K562 (cell line): ENCODE data around the gene SHISA6. TPM values are rescaled to one million over a fixed set of nuclear protein-coding genes. Genes with fewer than 3 reads are reported as not detected.

Experiments
- ATAC-seq: fragments of 200-7000 bp; cut with Tn5 transposase; 3 replicates; pipeline ENCODE4 v1.9.1; 2020; ENCODE audit warnings: moderate library complexity
- BruUV-seq: library from RNA; stranded (reverse); fragments of 400-500 nt; replicated peaks from 2 replicates; lab custom pipeline; 2021; lab: Mats Ljungman, UMichigan
- CTCF ChIA-PET: fragments of 300-600 bp; formaldehyde crosslinking; extraction: SDS; loops from one replicate; lab custom pipeline; 2021; ENCODE audit warnings: low intra/inter-chr PET ratio; lab: Yijun Ruan, JAX
- POLR2A ChIA-PET: fragments of 300-600, 350-650 bp; sonication (Branson Sonifier 250); formaldehyde crosslinking; extraction: SDS; loops from one replicate; lab custom pipeline; 2021; ENCODE audit warnings: antibody characterized with exemption, inconsistent platforms; lab: Yijun Ruan, JAX
- DNase-seq, 4 experiments: peaks; one replicate each; pipeline versions ENCODE4 v3.0.0 to v3.0.0-alpha.2; 2011 to 2018; ENCODE audit warnings: low spot score in 3 of 4, mixed read lengths in 3 of 4; ENCODE audit errors: extremely low read depth in 1 of 4
- FAIRE-seq: peaks from 2 replicates; lab custom pipeline; 2011; peaks lifted over from hg19 to GRCh38; lab: Jason Lieb, UNC
- H2AFZ ChIP-seq: 2 replicates; pipeline ENCODE4 v1.6.0; 2011; ENCODE audit warnings: low read depth, low read length, control low read depth, inconsistent platforms
- H3K27ac ChIP-seq: fragments of 200-600 bp; 3 replicates; pipeline ENCODE4 v1.8.0; 2011; ENCODE audit warnings: low read depth, mild to moderate bottlenecking, control low read depth, inconsistent platforms, low read length, moderate library complexity, mixed read lengths; ENCODE audit errors: extremely low read depth
- H3K27me3 ChIP-seq, 2 experiments: fragments of 300-600 bp in 1 of 2; 2 replicates in 1 of 2; 3 replicates in 1 of 2; pipeline versions ENCODE4 v1.6.0 to v1.8.0; 2011; ENCODE audit warnings: inconsistent platforms in 2 of 2, low read length in 2 of 2, mild to moderate bottlenecking in 1 of 2, mixed read lengths in 1 of 2, moderate library complexity in 1 of 2; ENCODE audit not compliant: control insufficient read depth in 2 of 2, insufficient read depth in 2 of 2
- H3K36me3 ChIP-seq: fragments of 300-600 bp; 3 replicates; pipeline ENCODE4 v1.8.0; 2011; ENCODE audit warnings: mild to moderate bottlenecking, low read length, inconsistent platforms; ENCODE audit not compliant: control insufficient read depth, insufficient read depth
- H3K4me1 ChIP-seq, 2 experiments: fragments of 200-600 bp in 1 of 2; replicated peaks in 1 of 2; 2 replicates in 1 of 2; 3 replicates in 1 of 2; pipeline versions ENCODE4 v1.5.1 to v1.8.0; 2011; ENCODE audit warnings: inconsistent platforms in 2 of 2, low read length in 2 of 2, mild to moderate bottlenecking in 1 of 2, mixed read lengths in 1 of 2, moderate library complexity in 1 of 2; ENCODE audit not compliant: control insufficient read depth in 2 of 2, insufficient read depth in 2 of 2
- H3K4me2 ChIP-seq: 2 replicates; pipeline ENCODE4 v1.6.1; 2011; ENCODE audit warnings: low read length, control low read depth, inconsistent platforms, mixed read lengths; ENCODE audit not compliant: insufficient read depth
- H3K4me3 ChIP-seq: fragments of 200-600 bp; sonication (generic), shearing (Covaris generic); 2 replicates; pipeline ENCODE4 v1.5.1; 2016; ENCODE audit warnings: control low read depth, inconsistent platforms
- H3K79me2 ChIP-seq: fragments of 200-600 bp; 3 replicates; pipeline ENCODE4 v1.8.0; 2011; ENCODE audit warnings: low read length, inconsistent platforms; ENCODE audit not compliant: control insufficient read depth, insufficient read depth
- H3K9ac ChIP-seq, 2 experiments: 2 replicates each; pipeline versions ENCODE4 v1.6.0 to v1.6.1; 2011; ENCODE audit warnings: low read depth in 2 of 2, low read length in 2 of 2, control low read depth in 1 of 2, inconsistent platforms in 1 of 2, mild to moderate bottlenecking in 1 of 2, mixed read lengths in 1 of 2; ENCODE audit not compliant: insufficient read depth in 1 of 2
- H3K9me1 ChIP-seq: one replicate; pipeline ENCODE4 v1.6.0; 2011; ENCODE audit warnings: inconsistent platforms, mild to moderate bottlenecking, low read length, moderate library complexity; ENCODE audit not compliant: control insufficient read depth, insufficient read depth
- H3K9me3 ChIP-seq: replicated peaks from 2 replicates; pipeline ENCODE4 v1.5.1; 2011; ENCODE audit warnings: low read depth, low read length, inconsistent platforms; ENCODE audit not compliant: control insufficient read depth, insufficient read depth
- H4K20me1 ChIP-seq: replicated peaks from 2 replicates; pipeline ENCODE4 v1.6.1; 2011; ENCODE audit warnings: low read length, inconsistent platforms, mixed read lengths; ENCODE audit not compliant: control insufficient read depth, insufficient read depth
- ATF4 ChIP-seq: fragments of 450-650 bp; formaldehyde crosslinking; IDR thresholded peaks from 2 replicates; pipeline ENCODE4 v1.4.0; 2022; ENCODE audit warnings: mild to moderate bottlenecking, moderate library complexity
- COPS2 ChIP-seq: fragments of 450-650 bp; conservative IDR thresholded peaks from 2 replicates; pipeline ENCODE4 v1.6.1; 2016; ENCODE audit warnings: mild to moderate bottlenecking, moderate library complexity
- ETV5 ChIP-seq: sonication (generic); formaldehyde crosslinking; IDR thresholded peaks from 2 replicates; pipeline ENCODE4 v1.4.0; 2020; ENCODE audit warnings: low read depth, mild to moderate bottlenecking, missing genetic modification reagents
- HDGF ChIP-seq: fragments of 450-650 bp; IDR thresholded peaks from 2 replicates; pipeline ENCODE4 v1.6.1; 2016
- HNRNPUL1 ChIP-seq: fragments of 200-400 bp; formaldehyde crosslinking; IDR thresholded peaks from 2 replicates; pipeline ENCODE4 v1.6.1; 2017; ENCODE audit warnings: low read length
- KLF16 ChIP-seq: IDR thresholded peaks from 2 replicates; pipeline ENCODE4 v1.6.1; 2016; ENCODE audit warnings: antibody characterized with exemption
- PHF21A ChIP-seq: fragments of 450-650 bp; IDR thresholded peaks from 2 replicates; pipeline ENCODE4 v1.6.1; 2017; ENCODE audit warnings: low read depth, borderline replicate concordance
- RBM22 ChIP-seq: fragments of 200-400 bp; formaldehyde crosslinking; IDR thresholded peaks from 2 replicates; pipeline ENCODE4 v1.6.1; 2018; ENCODE audit warnings: low read length, low read depth; ENCODE audit not compliant: poor library complexity, severe bottlenecking
- TSHZ1 ChIP-seq: fragments of 250-450 bp; sonication (Bioruptor Pico); IDR thresholded peaks from 2 replicates; pipeline ENCODE4 v1.4.0; 2020; ENCODE audit warnings: mild to moderate bottlenecking, moderate library complexity
- ZBED1 ChIP-seq: IDR thresholded peaks from 2 replicates; pipeline ENCODE4 v1.6.1; 2014
- ZNF518B ChIP-seq: fragments of 250-450 bp; sonication (Bioruptor Pico); IDR thresholded peaks from 2 replicates; pipeline ENCODE4 v1.5.0; 2021; ENCODE audit warnings: mild to moderate bottlenecking, moderate library complexity
- ZNF655 ChIP-seq: fragments of 250-450 bp; sonication (Bioruptor Pico); IDR thresholded peaks from 2 replicates; pipeline ENCODE4 v1.5.0; 2021
- ZSCAN32 ChIP-seq: fragments of 450-650 bp; formaldehyde crosslinking; IDR thresholded peaks from 2 replicates; pipeline ENCODE4 v1.4.0; 2020; ENCODE audit warnings: mild to moderate bottlenecking, moderate library complexity
- WGBS: fragments of 100-300 bp; shearing (Covaris generic); methylation state at CpG from one replicate; pipeline ENCODE4 v1.1.6; 2016; ENCODE audit warnings: low coverage, mixed read lengths; ENCODE audit not compliant: insufficient coverage; ENCODE audit errors: missing lambda C conversion rate; 5-methylcytosine and 5-hydroxymethylcytosine counted together
- in situ Hi-C: fragments of 300-500 bp; cut with MboI; formaldehyde crosslinking; loops from 4 replicates; pipeline ENCODE4 v1.15.0; 2018; ENCODE audit warnings: inconsistent platforms, mixed read lengths
- intact Hi-C: fragments of 100-400 bp; cut with micrococcal nuclease; formaldehyde crosslinking; loops from 2 replicates; pipeline ENCODE4 v1.14.2; 2022
- polyA plus RNA-seq, 8 experiments: library from polyadenylated mRNA; depleted of rRNA in 4 of 8; stranded (reverse) in 5 of 8; unstranded in 3 of 8; fragments of >200 nt; fragmentation: Nextera tagmentation in 2 of 8; fragmentation: Illumina TruSeq in 1 of 8; extraction: Ambion mirVana in 2 of 8; extraction: Trizol in 1 of 8; gene quantifications; 2 replicates each; pipeline versions ENCODE4 v1.2.1 to v1.2.3, GENCODE V29; 2011 to 2014; ENCODE audit warnings: inconsistent platforms in 1 of 8, missing spikeins in 1 of 8
- total RNA-seq, 7 experiments: library from RNA; depleted of rRNA in 6 of 7; stranded (reverse); fragments of >200 nt in 6 of 7; fragmentation: Illumina TruSeq in 2 of 7; extraction: Trizol in 2 of 7; gene quantifications; 2 replicates each; pipeline versions ENCODE4 v1.2.1 to v1.2.3, GENCODE V29; 2011 to 2021; ENCODE audit warnings: low replicate concordance in 1 of 7

Gene SHISA6
- total and polyA plus RNA-seq, 9 of the 15 experiments (the other 6 are each of a cell fraction or from before 2014, with no cell fraction given) = not detected

GRCh38 chr17:11340803-11341202 is 99.8 kb downstream of the SHISA6 start (continued):
- TF ChIP-seq ZNF518B (CRISPR knock-in tag) = no peak
- TF ChIP-seq KLF16 = no peak
- no peak for TF ChIP-seq ZSCAN32
- no peak for TF ChIP-seq HDGF
- no peak for TF ChIP-seq HNRNPUL1
- no peak for TF ChIP-seq RBM22

- Histone ChIP-seq H3K9me3 (no peaks in the 10 kb centered on the region), H3K79me2 (no peaks in the 10 kb centered on the region), H3K27me3 (no peaks in the 10 kb centered on the region), H3K9me1 (no peaks in the 10 kb centered on the region), H3K4me1 (no peaks in the 10 kb centered on the region), H3K27ac (no peak overlapping the region), H3K4me2 (no peak overlapping the region), H3K9ac (no peak overlapping the region), H3K4me3 (no peak overlapping the region), H2AFZ (no peak overlapping the region), H4K20me1 (no peaks in the 10 kb centered on the region), H3K36me3 (no peaks in the 10 kb centered on the region)
- intact Hi-C loops (no loop called here), in situ Hi-C loops (no loop called here)
- CTCF ChIA-PET = no interaction called here
- FAIRE-seq (no peak), DNase-seq (no peak), ATAC-seq (no peak)
- no TSS peak for BruUV-seq
- POLR2A ChIA-PET = no interaction called here
- WGBS = 3% methylated on average over 3 of the region's 3 CpGs
- TF ChIP-seq ZNF655 (CRISPR knock-in tag) (no peak), COPS2 (no peak), PHF21A (no peak), ZBED1 (no peak), TSHZ1 (CRISPR knock-in tag) (no peak), ETV5 (no peak), ATF4 (CRISPR knock-in tag) (no peak)
Observed at GRCh38 chr17:11342138-11342537, 101.1 kb downstream of the SHISA6 start.
